ENCODE measurements around the gene DIAPH3. TPM values are rescaled to one million over a fixed set of nuclear protein-coding genes. Genes with fewer than 3 reads are reported as not detected.

The DIAPH3 gene
- total and polyA plus RNA-seq, 2 of the 8 experiments (the other 6 are each of a cell fraction or from before 2014, with no cell fraction given), result 8.0 to 30.8 TPM

DNA sequence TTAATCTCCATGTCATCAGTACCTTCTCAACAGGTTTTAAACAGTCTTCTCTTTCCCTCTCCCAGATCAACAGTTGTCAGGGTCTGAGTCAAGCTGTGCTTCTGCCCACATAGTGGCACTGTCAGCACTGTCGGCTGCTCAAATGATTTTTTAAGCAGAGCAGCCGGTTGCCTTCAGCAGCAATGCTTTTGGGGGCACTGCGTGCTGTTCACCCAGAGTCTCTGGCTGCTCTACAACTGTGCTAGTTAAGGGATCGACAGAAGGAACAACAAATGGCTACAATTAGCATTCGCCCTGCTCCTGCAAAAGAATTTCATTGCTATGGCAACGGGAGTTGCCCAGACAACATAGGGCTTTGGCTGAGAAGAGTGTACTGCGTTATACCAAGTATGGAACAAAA lies 412.9 kb downstream of the DIAPH3 start (continued):
- TF ChIP-seq, protein P1, sequence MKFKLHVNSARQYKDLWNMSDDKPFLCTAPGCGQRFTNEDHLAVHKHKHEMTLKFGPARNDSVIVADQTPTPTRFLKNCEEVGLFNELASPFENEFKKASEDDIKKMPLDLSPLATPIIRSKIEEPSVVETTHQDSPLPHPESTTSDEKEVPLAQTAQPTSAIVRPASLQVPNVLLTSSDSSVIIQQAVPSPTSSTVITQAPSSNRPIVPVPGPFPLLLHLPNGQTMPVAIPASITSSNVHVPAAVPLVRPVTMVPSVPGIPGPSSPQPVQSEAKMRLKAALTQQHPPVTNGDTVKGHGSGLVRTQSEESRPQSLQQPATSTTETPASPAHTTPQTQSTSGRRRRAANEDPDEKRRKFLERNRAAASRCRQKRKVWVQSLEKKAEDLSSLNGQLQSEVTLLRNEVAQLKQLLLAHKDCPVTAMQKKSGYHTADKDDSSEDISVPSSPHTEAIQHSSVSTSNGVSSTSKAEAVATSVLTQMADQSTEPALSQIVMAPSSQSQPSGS (IDR thresholded peaks at IDR 0.05; ENCODE audit: low read length), result no peak
- peak; percentile 45 to 70 for TF ChIP-seq POLR2A (IDR thresholded peaks at IDR 0.05; ENCODE audit: control extremely low read depth in 1 of 2, low read depth in 2 of 2, low read length in 2 of 2)
- no peak for TF ChIP-seq RXRA (IDR thresholded peaks at IDR 0.05; ENCODE audit: insufficient read depth, low read depth, low read length)
- no peak for TF ChIP-seq CHD2 (IDR thresholded peaks at IDR 0.05; ENCODE audit: low read length)
- no peak for TF ChIP-seq FOSL1 (IDR thresholded peaks at IDR 0.05; ENCODE audit: insufficient read depth, low read depth, low read length)
- 0 out of 2 replicates have a peak, but pooled peaks have one; percentile 38 for TF ChIP-seq TAF1 (IDR thresholded peaks at IDR 0.05; ENCODE audit: low read depth, low read length)
- TF ChIP-seq SIX5 (IDR thresholded peaks at IDR 0.05; ENCODE audit: low read depth, low read length), result no peak
- TF ChIP-seq RNF2 (IDR thresholded peaks at IDR 0.05; ENCODE audit: borderline replicate concordance, low read depth, low read length, missing control alignments, poor library complexity, severe bottlenecking), result no peak
- TF ChIP-seq SUZ12 (IDR thresholded peaks at IDR 0.05; ENCODE audit: low read length), result no peak
- TF ChIP-seq SP4 (IDR thresholded peaks at IDR 0.05; ENCODE audit: low read length), result no peak
- TF ChIP-seq TEAD4 (IDR thresholded peaks at IDR 0.05; ENCODE audit: low read depth, low read length), result peak; percentile 70

Data from H1 (cell line).